ENCODE results near the gene PPP1R13B.
A peak's percentile ranks its signal among the peaks of the same experiment; 100 is the strongest.

The PPP1R13B gene

DNA sequence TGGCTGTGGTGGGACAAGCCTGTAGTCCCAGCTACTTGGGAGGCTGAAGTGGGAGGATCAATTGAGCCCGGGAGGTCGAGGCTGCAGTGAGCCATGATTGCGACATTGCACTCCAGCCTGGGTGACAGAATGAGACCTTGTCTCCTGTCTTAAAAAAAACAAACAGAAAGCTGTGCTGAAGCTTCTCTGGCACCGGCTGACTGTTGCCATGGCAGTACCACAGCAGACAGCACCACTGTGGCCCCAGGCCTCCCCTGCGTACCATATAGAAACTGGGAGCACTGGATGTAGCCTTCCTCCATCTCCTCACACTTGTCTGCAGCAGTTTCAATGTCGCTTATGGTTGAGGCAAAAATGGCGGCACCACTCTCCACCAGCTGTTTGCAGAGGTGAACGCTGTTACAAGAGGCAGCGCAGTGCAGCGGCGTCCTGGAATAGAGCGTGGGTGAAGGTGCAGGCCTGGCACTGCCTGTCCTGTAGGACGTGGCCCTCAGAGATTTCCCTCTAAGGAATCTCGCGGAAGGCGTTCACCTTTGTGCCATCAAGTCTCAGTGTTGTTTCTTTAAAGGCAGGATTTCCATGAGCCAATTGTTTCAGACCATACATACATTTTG is 109.8 kb downstream of the PPP1R13B start:
- Mint-ChIP-seq H3K36me3 (peaks cover 9% of the 10 kb centered on the region), H3K9me3 (no peaks in the 10 kb centered on the region), H3K27me3 (no peaks in the 10 kb centered on the region), H3K4me3 (no peak overlapping the region), H3K27ac (no peak overlapping the region), H3K4me1 (no peaks in the 10 kb centered on the region)
- ATAC-seq (ENCODE audit: low read depth), result no peak
- no peak for DNase-seq (ENCODE audit: low spot score in 2 of 2)

DNA sequence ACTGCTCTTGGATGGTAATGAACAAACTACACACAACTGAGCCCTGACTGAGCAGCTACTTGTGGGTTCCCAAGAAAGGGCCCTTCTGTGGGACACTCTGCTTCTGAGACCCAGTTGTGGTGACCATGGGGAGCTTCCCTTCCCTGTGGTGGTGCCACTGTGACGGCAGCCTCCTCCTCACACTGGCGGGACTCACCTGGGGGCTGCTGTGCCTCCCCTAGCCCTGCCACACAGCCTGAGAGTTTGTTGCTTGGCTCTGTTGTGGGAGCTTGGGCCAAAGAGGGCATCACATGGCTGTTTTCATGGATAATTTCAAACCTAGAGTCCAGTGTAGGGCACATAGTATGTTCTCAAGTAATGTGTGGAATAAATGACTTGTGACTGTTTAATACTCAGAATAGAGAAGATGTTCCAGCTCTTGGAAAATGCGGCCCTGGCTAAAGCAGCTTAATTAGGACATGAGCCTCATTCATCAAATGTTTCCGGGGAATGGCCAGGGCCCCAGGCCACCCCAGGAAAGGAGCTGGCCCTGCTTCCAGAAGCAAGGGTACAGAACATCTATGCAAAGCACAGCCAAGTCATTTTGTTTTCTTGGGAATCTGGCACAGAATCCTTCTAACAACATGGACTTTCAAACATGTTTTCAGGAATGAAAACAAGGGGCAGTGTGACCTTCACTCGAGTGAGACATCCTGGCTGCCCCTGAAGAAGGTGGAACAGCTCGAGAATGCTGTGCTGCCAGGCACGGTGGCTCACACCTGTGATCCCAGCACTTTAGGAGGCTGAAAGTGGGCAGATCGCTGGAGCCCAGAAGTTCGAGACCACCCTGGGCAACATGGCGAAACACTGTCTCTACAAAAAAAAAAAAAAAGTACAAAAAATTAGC is 110.6 kb downstream of the PPP1R13B start:
- ATAC-seq (ENCODE audit: low read depth) (no peak), DNase-seq (ENCODE audit: low spot score in 2 of 2) (no peak)
- Mint-ChIP-seq H3K27me3 (no peaks in the 10 kb centered on the region), H3K27ac (no peak overlapping the region), H3K36me3 (peaks cover 9% of the 10 kb centered on the region), H3K9me3 (no peaks in the 10 kb centered on the region), H3K4me1 (no peaks in the 10 kb centered on the region), H3K4me3 (no peak overlapping the region)

DNA sequence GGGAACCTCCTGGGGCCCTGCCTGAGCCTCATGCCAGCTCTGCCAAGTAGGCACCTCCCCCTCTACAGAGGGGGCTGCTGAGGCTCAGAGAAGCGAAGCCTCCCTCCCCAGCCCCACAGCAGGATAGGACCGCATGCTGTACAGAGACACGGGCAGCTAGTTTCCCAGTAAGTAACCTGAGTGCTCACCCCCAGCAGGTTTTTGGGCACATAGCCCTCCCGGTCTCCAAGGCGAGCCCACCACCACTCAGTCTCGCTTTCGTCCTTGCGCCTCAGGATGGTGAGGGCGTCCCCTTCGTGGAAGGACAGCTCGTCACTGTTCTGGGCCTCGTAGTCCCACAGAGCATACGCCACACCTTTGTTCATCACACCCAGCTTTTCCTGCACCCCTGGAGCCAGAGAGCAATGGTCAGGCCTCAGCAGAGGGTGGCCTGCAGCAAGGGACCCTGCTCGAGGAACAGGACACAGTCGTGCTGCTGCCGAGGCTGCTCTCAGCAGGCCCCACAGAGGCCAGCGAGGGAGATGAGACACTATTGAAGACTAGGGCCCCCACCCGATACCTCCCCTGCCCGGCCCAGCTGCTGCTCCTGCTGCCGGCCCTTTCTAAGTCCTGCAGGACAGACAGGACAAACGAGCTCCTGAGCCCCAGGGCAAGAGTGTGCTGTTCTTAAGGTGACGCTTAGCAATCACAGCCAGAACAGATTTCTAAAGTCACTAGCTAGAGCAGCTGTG is 111.4 kb downstream of the PPP1R13B start:
- no peak for DNase-seq (ENCODE audit: low spot score in 2 of 2)
- Mint-ChIP-seq H3K36me3 (peaks cover 7% of the 10 kb centered on the region), H3K4me1 (no peaks in the 10 kb centered on the region), H3K27ac (no peak overlapping the region), H3K27me3 (no peaks in the 10 kb centered on the region), H3K9me3 (no peaks in the 10 kb centered on the region), H3K4me3 (no peak overlapping the region)
- ATAC-seq (ENCODE audit: low read depth), result no peak

DNA sequence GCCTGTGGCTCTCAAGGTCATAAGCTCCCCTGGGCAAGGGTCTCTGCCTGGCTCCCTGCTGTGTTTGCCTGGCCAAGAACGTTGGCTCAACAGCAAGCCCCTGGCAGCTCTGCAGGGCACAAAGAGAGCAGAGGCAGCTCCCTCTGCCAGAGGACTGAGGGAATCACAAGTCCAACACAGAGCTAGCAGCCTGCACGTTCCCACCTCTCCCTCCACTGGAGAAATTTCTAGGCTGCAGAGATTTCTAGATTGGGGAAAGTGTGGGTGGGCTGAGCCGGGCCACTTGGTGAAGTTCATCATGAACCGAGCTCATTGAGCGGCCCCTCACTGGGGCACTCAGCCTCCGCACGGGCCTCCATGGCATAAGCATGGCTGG is 111.9 kb downstream of the PPP1R13B start:
- Mint-ChIP-seq H3K36me3 (peaks cover 7% of the 10 kb centered on the region), H3K27ac (peak overlapping the region; percentile 8), H3K4me3 (no peak overlapping the region), H3K4me1 (no peaks in the 10 kb centered on the region), H3K9me3 (no peaks in the 10 kb centered on the region), H3K27me3 (no peaks in the 10 kb centered on the region)
- DNase-seq (ENCODE audit: low spot score in 2 of 2) (no peak), ATAC-seq (ENCODE audit: low read depth) (no peak)

DNA sequence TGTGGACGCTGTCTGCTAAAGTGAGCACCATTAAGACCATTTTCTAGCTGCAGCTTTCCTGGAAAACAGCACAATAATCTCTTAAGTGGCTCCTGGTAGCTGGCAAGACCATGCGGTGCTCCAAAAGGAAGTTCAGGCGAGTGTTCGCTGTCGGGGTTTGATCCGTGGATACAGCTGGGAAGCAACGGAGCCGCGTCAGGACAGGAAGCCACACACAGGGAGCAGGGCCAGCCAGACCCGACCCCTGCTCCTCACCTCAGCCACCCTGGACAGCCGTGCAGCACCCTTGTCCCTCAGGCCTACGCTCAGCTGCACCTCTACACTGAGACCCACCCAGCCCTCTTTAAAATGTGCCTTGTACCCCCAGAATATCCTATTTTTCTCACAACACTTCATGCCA is 112.4 kb downstream of the PPP1R13B start:
- peak overlapping the region; percentile 8 for H3K27ac Mint-ChIP-seq
- ATAC-seq (ENCODE audit: low read depth), result no peak
- no peaks in the 10 kb centered on the region for H3K27me3 Mint-ChIP-seq
- H3K9me3 Mint-ChIP-seq, result no peaks in the 10 kb centered on the region
- no peak overlapping the region for H3K4me3 Mint-ChIP-seq
- no peak for DNase-seq (ENCODE audit: low spot score in 2 of 2)
- no peaks in the 10 kb centered on the region for H3K4me1 Mint-ChIP-seq
- H3K36me3 Mint-ChIP-seq, result peaks cover 7% of the 10 kb centered on the region

DNA sequence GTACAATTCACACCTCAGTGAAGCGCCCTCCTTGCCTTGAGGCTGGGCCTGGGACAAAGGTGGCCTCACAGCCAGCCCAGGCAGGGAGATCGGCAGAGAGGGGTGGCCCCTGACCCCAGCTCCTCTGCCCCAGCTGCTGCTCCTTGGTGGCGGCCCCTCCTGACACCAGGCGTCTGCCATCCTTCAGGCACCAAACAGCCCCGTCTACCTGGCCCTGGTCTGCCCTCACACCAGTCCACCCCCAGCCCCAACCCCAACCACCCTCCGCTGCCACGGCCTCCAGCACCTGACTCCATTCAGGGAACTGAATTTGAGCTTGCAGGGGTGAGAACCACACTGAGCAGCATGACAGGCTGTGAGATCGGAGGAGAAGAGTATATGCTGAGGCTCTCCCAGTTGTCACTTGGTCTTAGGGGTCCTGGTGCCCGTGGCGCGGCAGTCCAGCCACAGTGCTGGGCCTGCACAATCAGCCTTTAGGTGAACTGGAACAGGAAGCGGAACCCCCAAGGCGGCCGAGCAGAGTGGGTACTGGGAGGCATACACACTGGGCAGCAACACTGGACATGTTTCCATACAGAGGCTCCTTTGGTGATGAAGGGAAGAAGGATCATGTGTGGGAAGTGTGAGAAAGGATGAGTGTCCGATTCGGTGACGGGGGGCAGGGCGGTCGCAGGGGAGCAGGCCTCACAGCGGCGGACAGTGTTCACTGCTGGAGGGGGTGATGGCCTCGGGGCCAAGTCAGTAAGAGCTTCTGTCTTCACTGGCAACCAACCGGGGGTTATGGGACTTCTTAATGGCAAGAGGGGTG is 113.1 kb downstream of the PPP1R13B start:
- H3K27ac Mint-ChIP-seq, result no peak overlapping the region

DNA sequence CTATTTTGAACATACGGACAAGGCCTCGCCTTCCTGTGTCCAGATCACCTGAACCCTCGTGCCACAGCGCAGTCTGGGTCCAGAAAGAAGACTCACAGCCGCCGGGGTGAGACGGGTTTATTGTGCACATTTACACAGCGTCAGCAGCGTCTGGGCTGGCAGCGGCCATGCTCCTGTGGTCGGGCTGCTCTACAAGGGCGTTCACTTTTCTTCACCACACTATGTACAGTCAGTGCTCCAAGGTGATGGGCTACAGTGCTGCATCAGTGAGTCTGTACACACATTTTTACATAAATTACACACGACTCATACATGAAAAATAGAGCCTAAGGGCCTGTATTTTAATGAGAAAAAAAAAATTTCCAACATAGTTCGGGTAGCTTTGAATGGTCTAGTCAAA is 113.7 kb downstream of the PPP1R13B start:
- no peak overlapping the region for H3K4me3 Mint-ChIP-seq
- no peak for ATAC-seq (ENCODE audit: low read depth)

More for the DNA sequence above, 113.1 kb downstream of the PPP1R13B start:
- Mint-ChIP-seq H3K36me3 (peaks cover 6% of the 10 kb centered on the region), H3K9me3 (no peaks in the 10 kb centered on the region), H3K27me3 (no peaks in the 10 kb centered on the region), H3K4me3 (no peak overlapping the region), H3K4me1 (no peaks in the 10 kb centered on the region)
- ATAC-seq (ENCODE audit: low read depth) (no peak), DNase-seq (ENCODE audit: low spot score in 2 of 2) (no peak)

DNA sequence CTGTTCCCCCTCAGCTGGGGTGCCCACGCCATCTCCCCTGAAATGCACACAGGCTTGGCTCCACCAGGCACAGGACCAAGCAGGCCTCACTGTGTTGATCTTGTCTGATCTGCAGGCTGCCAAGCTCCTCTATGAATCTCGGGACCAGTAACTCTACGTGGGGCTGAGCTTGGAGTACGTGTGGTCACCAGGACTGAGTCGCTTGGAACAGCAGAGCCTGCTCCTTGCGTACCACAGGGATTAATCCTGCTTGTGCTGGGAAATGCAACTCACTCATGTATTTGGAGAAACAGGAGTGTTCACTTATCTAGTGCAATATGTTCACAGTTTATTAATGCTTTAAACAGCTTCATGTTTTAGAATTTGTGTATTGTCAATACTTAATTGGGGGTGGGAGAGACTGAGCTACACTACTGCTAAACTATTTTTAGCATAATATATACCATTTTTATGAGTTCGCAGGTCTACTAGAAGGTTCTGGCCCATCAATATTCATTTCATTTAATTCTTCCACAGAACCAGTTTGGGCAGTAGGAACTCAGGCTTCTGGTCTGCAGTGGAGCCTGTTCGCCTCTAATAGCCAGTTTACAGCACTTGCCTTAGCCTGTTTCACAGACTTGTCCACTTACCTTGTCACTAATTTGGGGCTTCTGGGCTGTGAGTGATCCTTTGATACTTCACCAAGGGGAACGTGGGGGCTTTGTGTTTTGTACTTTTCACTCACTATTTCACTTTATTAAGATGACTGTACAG is 114.3 kb downstream of the PPP1R13B start:
- Mint-ChIP-seq H3K36me3 (peaks cover 12% of the 10 kb centered on the region), H3K4me3 (no peak overlapping the region), H3K27ac (no peak overlapping the region), H3K4me1 (no peaks in the 10 kb centered on the region), H3K9me3 (no peaks in the 10 kb centered on the region), H3K27me3 (no peaks in the 10 kb centered on the region)
- ATAC-seq (ENCODE audit: low read depth) (no peak), DNase-seq (ENCODE audit: low spot score in 2 of 2) (no peak)

More for the DNA sequence above, 113.7 kb downstream of the PPP1R13B start:
- Mint-ChIP-seq H3K36me3 (peaks cover 12% of the 10 kb centered on the region), H3K27me3 (no peaks in the 10 kb centered on the region), H3K4me1 (no peaks in the 10 kb centered on the region), H3K9me3 (no peaks in the 10 kb centered on the region), H3K27ac (no peak overlapping the region)
- DNase-seq (ENCODE audit: low spot score in 2 of 2), result no peak

DNA sequence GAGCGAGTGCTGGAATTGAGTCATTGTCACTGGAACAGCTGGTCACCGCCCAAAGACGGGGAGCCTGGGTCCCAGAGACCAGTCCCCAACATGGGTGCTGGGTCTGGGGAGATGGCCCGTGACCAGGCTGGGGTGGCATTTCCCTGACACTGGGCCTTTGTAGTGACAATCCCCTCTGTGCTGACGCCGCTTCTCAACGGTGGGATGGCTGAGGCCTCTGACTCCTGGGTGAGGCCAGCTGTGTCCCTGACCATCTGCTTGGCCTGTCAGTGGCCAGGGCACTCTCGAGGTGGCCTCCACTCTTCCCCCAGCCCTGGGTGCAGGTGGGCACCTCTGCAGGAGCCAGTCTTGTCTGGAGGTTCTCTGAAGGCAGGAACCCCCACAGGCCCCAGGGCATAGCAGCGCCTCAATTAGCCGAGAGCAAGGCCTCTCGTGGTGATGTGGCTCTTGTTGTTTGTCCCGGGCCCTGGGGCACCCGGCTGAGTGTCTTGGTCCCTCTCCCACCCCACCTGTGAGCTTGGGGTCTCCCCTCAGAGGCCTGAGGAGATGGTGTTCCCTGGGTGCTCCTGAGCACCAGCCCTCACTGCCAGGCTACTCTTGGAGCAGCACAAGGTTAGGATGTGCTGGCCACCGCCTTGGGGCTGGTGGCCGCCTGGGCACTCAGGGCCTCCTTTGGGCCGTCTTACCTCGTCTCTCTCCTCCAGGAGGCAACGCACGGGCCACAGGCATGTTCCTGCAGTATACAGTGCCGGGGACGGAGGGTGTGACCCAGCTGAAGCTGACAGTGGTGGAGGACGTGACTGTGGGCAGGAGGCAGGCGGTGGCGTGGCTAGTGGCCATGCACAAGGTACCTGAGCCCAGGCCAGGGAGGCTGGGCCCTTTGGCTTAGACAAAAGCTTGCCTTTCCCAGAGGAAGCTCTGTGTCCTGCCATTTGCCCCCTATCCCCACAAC is 115.2 kb downstream of the PPP1R13B start:
- ATAC-seq (ENCODE audit: low read depth) (no peak), DNase-seq (ENCODE audit: low spot score in 2 of 2) (no peak)
- Mint-ChIP-seq H3K9me3 (no peaks in the 10 kb centered on the region), H3K4me1 (no peaks in the 10 kb centered on the region), H3K27ac (no peak overlapping the region), H3K36me3 (peaks cover 10% of the 10 kb centered on the region), H3K27me3 (no peaks in the 10 kb centered on the region), H3K4me3 (no peak overlapping the region)

DNA sequence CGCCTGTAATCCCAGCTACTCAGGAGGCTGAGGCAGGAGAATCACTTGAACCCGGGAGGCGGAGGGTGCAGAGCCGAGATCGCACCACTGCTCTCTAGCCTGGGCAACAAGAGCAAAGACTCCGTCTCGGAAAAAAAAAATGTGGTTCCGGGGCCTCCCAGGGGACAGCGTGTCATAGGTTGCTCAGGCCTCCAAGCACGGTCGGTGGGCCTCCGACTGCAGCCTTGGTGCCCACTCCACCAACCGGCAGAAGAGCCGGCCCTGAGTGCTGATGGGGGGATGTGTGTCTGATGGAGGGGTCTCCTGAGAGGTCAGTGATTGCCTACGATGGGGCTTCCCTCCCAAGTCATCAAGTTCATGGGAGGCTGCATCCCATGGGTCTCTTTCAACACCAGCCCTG is 115.9 kb downstream of the PPP1R13B start:
- H3K4me1 Mint-ChIP-seq, result no peaks in the 10 kb centered on the region
- H3K4me3 Mint-ChIP-seq, result no peak overlapping the region
- DNase-seq (ENCODE audit: low spot score in 2 of 2) (no peak), ATAC-seq (ENCODE audit: low read depth) (no peak)
- H3K27me3 Mint-ChIP-seq, result no peaks in the 10 kb centered on the region
- H3K27ac Mint-ChIP-seq, result no peak overlapping the region
- no peaks in the 10 kb centered on the region for H3K9me3 Mint-ChIP-seq
- H3K36me3 Mint-ChIP-seq, result peaks cover 10% of the 10 kb centered on the region

DNA sequence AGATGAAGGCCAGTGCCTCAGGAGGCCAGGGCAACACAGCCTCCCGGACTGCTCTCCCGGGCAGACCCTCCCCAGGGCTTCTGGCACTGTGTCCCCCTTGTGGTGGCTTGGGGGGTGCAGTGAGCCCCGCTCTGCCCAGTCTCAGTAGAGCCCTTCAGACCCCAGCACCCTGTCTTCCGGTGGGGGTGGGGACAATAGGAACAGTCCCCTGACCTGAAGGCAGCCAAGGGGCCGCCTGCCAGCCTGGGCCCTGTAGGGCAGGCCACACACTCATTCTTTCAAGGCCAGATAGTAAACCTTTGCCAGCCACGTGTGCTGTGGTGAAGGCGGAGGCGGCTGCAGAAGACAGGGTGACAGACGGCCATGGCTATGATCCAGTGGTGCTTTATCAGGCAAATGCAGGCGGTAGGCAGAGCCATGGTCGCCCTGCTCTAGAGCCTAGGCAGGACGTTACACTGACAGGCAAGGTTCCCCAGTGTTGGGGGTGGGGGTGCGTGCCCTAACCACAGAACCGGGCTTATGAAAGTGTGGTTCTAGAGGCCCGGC is 116.8 kb downstream of the PPP1R13B start:
- Mint-ChIP-seq H3K9me3 (no peaks in the 10 kb centered on the region), H3K27me3 (no peaks in the 10 kb centered on the region), H3K4me1 (no peaks in the 10 kb centered on the region), H3K36me3 (peaks cover 10% of the 10 kb centered on the region), H3K4me3 (no peak overlapping the region), H3K27ac (no peak overlapping the region)
- ATAC-seq (ENCODE audit: low read depth) (no peak), DNase-seq (ENCODE audit: low spot score in 2 of 2) (no peak)

Data from memory B cell (primary cell).